ENCODE data around the gene MYO9B.
A peak's percentile ranks its signal among the peaks of the same experiment; 100 is the strongest.

Gene MYO9B

DNA sequence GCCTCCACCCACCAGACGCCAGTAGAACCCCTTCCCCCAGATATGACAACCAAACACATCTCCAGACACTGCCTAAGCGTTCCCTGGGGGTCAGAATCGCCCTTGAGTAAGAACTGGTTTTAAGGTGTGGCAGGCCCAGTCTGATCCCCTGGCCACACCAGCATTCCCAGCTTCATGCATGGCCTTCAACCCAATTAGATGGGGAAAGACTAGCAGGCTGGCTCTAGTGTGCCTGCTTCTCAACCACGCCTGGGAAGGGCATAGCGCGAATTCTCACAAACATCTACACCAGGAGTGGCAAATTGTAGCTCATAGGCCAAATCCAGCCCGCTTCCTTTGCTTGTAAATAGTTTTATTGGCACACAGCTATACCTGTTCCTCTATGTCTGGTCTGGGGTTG, 13.9 kb upstream of the MYO9B start:
- DNase-seq (ENCODE audit: low spot score): no peak

DNA sequence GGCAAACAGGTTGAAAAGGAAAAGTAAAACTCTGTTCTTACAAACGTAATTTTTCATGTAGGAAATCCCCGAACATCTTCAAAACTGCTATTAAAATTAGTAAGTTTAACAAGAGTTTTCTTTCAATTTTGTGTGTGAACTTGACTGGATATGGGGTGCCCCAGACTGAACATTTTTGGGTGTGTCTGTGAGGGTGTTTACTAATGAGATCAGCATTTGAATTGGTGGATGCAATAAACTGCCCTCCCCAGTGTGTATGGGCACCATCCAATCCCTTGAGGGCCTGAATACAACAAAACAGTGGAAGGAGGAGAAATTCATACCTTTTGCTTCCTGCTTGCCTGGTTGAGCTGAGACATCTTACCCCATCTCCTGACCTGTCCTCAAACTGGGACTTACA, 12.1 kb upstream of the MYO9B start:
- DNase-seq (ENCODE audit: low spot score): no peak

DNA sequence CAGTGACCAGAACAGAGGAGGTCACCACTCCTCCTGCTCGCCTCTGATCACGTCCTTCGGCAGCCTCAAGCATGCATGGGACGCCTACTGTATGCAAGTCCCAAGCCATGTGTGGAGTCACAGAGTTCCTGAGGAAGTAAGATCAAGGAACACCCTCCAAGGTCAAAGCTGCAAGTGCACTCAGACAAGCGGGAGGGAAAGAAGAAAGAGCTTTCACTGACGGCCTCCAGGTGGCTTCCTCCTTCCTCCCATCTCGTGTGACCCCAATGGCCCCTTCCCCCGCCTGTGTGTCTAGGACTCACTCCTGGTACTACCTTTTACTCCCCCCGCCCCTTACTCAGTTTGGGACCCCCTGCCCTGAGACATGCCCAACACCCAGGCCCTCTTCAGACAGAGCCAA, 6.4 kb upstream of the MYO9B start:
- no peak for DNase-seq (ENCODE audit: low spot score)

DNA sequence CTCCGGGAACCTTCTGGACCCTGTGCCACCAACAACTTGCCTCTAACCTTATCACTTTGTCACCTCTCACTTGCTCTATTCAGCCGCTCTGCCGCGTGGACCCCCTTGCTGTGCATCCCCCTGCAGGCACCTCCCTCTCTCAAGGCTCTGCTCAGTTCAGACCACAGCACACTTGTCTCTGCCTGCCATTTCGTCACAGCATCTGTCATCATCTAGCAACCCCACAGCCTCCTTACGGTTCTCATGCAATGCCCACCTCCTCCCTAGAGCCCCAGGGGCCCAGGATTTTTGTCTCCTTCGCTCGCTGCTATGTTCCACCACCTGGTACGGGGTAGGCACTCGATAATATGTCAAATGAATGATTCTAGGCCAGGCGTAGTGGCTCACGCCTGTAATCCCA, 5.2 kb upstream of the MYO9B start:
- no peak for DNase-seq (ENCODE audit: low spot score)

DNA sequence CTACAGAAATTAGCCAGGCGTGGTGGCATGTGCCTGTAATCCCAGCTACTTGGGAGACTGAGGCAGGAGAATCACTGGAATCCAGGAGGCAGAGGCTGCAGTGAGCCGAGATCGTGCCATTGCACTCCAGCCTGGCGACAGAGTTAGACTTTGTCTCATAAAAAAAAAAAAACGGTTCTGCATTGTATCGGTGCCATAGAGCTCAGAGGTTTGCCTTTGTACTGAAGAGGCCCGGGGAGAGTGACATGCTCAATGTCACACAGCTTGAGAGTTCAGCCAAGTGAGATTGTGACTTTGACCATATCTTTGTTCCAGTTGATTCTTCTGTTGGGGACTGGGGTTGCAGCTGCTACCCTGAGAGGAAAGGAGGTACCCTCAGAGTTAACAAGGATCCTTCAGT, 4.7 kb upstream of the MYO9B start:
- DNase-seq (ENCODE audit: low spot score): no peak

DNA sequence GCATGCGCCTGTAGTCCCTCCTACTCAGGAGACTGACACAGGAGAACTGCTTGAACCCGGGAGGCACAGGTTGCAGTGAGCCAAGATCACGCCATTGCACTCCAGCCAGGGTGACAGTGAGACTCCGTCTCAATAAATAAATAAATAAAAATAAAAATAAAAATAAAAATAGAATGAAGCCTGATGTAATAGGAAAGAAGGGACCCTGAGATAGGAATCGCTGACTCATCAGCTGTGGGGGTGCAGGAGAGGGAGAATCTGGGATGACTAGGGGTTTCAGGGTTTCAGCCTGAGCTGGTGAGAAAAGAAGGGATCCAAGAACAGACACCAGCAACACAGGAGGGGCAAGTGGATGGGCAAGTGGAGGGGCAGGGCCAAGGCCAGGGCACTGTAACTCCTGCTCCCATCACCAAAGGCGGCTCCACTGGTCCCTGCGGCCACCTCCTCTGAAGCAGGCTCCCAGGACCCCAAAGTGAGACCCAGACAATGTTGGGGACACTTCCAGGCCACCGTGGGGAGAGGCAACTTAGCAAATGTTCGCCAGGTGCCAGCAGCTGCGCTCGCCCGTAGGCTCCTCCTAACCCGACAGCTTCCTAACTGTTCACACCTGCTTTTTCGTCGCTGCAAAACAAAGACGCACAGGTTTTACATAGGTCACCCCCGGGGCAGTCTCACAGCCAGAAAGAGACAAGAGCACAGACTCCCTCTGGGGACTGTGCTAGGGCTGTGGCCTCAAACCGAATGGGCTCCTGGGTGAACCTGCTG, 1.5 kb upstream of the MYO9B start:
- no peak for DNase-seq (ENCODE audit: low spot score)

DNA sequence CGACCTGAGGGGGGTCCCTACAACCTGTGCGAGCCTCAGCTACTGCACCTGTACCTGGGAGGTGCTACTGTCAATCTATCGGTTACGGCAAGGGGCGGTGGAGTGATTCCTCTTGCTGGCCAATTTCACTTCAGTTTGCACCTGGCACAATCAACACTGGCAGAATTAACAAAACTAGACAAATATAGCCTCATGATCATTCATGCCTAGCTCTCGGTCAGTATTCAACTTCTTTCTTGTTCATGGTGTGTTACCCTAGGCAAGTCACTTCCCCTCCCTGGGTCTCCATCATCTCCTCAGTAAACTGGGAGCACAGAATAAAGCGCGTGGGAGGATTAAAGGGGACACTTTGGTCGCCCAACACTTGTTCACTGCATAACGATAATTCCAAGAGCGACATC, 943 bp upstream of the MYO9B start:
- no peak for DNase-seq (ENCODE audit: low spot score)

DNA sequence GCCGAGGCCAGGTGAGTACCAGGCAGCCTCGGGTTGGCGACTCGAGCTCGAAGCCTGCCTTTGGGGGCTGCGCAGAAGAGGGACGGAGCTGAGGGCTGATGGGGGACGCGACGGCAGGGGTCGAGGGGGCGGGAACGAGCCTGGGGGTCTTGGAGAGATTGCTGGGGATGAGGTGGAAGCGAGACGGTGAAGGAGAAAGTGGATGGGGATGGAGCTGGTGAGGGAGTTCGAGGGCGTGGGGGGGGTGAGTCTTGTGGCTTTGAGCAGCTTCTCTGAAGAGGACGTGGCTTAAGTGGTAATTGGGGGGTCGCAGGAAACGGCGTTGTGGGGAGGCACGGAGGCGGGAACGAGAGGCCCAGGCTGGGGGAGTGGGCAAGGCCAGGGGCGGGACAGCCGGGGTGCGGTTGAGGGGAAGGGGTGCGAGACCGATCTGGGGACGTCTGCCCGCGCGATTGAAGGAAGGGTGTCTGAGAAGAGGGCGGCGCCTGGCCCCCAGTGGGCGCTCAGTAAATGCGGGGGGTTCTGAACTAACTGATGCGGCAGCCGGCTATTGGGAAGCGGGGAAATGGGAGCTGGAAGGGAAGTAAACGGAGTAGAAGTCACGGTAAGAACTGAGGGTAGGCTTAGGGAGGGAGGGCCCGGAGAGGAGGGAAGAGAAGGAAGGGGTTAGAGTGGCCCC, 426 bp downstream of the MYO9B start:
- DNase-seq (ENCODE audit: low spot score): no peak

DNA sequence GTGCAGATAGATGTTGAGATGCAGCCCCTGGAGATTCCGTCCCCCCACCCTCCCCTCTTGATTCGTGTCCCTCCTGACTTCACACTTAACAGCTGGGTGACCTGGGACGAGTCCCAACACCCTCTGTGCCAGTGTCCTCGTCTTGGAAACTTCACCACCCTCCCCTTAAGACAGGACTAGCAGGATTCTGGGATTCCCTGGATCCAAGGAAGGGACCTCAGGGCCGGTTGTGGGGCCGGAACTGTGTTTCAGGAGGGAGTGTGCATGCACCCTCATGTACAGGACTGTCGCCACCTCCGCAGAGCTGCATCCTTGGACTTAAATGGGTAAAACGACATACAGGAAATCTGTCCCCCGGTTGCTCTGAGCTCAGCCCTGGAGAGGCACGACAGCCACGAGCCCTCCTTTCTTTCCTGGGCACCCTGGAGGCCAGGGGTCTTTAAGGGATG, 990 bp downstream of the MYO9B start:
- DNase-seq (ENCODE audit: low spot score): peak; percentile 56

DNA sequence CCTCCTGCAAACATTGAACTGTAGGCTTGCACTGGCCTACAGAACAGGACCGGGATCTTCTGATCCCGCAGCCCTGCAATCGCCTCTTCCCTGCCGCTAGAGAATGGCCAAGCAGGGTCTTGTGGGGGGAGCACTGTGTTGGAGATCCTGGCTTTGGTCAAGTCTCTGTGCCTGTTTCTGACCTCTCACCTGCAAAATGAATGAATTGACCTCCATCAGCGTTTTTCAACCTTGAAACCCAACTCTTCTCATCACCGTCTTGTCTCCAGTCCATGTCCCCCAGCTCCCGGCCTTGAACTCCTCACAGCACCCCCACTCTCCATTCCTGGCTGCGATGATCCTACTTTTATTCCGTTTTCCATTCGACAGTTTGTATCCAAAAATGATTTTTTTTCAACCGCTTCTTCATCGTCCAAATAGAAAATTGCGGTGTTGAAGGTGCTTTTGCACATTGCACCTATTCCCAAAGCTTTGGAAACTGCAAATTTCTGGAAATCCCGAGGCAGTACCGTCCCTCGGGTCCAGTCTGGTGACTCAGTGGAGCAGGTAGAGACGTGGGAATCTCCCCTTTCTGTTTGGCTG, 2.0 kb downstream of the MYO9B start:
- no peak for DNase-seq (ENCODE audit: low spot score)

DNA sequence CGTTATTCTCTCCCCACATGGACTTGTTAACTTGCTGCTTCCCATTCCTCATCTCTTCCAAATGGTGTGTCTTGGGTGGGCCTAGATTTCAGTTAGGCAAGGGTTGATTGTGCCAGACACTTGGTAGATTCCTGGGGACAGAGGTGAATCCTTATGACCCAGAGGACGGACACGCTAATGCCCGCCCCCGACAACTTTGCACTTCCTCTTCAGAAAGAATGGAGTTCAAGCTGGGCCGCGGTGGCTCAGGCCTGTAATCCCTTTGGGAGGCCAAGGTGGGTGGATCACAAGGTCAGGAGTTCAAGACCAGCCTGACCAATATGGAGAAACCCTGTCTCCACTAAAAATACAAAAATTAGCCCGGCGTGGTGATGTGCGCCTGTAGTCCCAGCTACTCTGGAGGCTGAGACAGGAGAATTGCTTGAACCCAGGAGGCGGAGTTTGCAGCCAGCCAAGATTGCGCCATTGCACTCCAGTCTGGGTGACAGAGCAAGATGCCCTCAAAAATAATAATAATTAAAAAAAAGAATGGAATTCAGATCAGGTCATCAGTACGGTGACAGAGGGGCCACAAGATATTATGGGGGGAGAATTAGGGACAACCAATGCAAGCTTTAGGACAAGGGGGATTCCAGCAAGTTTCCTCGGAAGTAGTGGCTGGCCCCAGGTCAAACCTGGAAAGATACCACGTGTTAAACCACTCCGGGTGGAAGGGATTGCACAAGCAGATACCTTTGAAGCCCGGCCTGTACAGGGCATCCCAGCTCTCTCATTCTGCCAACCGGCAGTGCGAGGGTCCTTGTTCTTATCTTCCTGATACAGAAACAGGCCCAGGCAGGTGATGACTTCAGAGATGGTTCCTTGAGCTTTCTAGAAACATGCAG, 2.7 kb downstream of the MYO9B start:
- no peak for DNase-seq (ENCODE audit: low spot score)

DNA sequence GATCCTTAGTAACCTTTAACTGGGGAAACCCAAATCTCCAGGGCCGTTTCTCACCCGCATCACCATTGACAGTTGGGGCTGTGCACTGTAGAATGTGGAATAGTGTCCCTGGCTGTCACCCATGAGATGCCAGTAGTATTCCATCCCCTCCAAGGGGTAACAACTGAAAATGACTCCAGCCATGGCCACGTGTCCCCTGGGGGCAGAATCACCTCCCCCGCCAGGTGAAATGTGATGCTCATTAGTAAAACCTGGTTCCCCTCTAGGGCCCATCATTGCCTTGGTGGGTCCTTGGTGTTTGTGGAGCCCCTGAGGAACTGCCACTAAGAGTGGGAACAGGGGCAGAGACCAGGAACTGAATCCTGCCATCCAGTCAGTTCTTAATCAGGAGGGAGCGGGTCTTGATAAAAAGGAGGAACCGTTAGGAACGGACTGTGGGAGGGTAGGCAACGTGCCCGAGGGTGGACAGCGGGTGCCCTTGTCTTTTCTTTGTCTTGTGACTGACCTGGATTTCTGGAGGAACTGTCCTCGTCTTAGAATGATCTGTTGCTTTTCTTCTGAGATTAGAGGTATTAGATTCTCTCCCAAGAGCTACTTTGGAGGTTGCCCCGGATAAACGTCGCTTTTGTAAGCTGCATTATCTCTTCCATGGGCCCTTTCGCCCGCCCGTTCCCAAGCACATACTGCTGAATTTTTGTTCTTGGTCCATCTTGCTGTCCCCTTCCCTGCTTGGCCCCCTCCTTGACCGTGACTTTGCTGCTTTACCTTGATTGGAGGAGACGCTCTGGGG, 3.5 kb downstream of the MYO9B start:
- DNase-seq (ENCODE audit: low spot score): no peak

DNA sequence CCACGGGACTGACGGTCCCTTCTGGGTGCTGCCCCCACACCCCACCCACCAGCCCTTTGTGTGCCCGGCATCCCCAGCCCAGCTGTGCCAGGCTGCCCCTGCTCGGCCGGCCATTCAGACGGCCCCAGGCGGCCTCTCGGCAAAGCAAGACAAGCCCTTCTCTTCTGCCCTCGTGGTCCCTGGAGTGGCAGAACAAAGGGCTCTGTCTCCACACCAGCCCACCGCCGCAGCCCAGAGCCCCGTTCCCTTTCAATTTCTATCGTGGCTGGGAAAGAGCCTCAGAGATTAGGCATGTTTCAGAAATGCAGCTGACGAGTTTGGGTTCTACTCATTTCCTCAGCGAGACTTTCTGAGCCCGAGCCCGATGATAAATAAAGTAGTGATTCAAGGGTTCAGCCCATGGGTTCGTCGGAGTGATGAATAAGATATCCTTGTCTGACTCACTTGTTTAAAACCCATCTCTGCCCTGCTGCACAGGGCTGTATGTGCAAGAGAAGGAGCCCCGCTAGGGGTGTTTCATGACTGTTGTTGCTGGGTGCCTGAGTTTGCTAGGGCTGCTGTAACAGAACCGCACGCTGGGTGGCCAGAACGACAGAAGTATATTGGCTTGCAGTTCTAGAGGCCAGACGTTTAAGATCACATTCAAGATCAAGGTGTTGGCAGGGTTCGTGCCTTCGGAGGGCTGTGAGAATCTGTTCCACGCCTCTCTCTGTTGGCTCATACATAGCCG, 4.3 kb downstream of the MYO9B start:
- peak; percentile 68 for DNase-seq (ENCODE audit: low spot score)

DNA sequence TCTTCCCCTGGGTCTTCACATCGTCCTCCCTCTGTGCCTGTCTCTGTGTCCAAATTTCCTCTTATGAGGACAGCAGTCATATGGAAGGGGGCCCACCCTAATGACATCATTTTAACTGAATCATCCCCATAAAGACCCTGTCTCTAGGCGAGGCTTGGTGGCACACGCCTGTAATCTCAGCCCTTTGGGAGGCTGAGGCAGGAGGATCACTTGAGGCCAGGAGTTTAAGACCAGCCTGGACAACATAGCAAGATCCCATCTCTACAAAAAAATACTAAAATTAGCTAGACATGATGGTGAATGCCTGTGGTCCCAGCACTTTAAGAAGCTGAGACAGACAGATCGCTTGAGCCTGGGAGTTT, 4.8 kb downstream of the MYO9B start:
- DNase-seq (ENCODE audit: low spot score): no peak

DNA sequence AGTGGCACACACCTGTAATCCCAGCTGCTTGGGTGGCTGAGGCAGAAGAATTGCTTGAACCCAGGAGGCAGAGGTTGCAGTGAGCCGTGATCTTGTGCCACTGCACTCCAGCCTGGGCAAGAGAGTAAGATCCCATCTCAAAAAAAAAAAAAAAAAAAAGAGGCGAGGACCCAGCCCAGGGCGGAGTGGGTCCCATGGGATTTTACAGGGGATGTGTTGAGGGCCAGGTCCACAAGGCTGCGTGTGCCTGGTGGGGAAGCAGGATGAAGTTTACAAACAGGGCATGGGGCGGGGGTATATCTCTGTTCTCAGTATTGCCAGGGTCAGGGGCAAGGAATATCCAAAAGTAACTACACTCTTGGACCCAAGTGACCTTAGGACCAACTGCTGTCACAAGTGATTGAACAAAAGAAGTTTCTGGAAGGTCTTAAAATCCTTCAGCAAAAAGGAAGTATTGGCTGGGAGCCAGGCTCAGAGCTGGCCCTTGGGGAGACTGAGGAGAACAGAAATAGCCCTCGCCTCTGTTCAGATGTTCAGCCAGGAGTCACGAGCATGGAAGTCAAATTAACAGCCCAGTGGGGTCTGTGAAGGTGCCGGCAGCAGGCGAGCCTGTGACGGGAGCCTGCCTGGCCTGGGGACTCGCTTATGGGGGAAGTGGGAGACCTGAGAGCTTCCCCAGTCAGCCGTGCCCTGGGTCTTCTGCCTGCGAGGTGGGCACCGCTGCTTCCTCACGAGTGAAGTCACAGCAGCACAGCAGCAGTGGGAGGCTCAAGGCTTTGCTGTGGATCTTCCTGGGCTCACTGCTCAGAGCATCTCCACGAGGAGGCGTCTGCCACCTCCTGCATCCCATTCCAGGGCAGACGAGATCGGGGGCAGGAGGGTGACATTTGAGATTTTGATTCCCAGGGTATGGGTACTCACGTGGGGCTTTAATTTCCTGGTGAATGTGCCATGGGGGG, 6.4 kb downstream of the MYO9B start:
- no peak for DNase-seq (ENCODE audit: low spot score)

DNA sequence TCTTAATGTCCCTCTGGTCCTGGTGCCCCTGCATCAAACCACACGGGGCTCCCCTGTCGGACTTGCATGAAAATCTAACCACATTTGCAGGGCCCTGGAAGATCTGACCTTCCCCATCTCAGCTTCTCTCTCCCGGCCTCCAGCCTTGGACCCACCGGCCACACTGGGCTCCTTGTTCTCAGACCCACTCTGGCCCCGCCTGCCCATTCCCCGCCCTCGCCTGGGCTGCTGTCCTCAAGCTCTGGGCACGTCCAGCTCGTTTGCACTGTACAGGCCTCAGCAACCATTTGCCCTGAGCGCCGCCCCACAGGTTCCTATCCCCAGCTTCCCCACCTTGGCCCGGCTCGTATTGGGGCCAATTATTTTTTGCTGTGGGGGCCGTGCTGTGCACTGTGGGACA, 10.5 kb downstream of the MYO9B start:
- DNase-seq (ENCODE audit: low spot score): no peak

DNA sequence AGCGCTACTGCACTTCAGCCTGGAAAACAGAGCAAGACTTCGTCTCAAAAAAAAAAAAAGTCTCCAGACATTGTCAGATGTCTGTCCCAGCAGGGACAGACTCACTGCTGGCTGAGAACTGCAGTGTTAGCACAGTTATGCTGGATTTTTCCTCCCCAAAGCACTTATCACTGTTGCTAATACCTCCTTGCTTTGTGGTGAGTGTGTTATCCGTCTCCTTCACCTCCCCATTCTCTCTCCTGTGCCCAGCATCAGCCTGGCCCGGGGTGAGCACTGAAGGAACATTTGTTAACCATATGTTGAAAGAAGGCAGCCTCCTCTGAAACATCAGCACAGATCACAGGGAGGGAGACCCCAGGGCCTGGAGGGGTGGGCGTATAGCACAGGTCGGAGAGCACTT, 11.3 kb downstream of the MYO9B start:
- DNase-seq (ENCODE audit: low spot score): no peak

DNA sequence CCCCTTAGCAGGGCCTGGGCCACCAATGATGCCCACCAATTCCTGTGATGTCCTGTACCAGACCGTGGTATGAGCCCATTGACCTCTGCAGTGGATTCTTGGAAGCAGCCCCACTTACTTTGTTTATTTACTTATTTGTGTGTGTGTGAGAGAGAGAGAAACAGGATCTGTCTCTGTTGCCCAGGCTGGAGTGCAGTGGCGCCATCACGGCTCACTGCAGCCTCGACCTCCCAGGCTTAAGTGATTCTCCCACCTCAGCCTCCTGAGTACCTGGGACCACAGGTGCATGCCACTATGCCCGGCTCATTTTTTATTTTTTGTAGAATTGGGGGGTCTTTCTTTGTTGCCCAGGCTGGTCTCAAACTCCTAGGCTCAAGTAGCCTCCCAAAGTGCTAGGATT, 13.0 kb downstream of the MYO9B start:
- no peak for DNase-seq (ENCODE audit: low spot score)

DNA sequence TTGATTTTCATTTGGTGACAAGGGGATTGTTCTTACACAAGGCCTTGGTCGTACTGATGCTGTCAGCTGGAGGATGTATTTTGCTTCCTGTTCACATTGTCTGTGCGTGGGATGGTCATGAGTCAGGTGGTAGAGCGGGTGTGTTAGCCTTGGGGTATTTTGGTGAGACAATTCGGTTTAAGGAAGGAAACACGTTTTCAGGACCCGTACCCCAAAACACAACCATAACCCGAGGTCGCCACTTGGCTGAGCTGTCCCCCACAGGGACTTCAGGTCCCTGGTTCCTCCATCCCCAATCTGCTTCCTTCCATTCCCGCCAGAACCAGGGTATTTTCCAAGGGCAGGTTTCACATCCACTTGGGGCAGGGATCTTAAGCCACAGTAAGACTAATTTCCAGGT, 15.0 kb downstream of the MYO9B start:
- no peak for DNase-seq (ENCODE audit: low spot score)

DNA sequence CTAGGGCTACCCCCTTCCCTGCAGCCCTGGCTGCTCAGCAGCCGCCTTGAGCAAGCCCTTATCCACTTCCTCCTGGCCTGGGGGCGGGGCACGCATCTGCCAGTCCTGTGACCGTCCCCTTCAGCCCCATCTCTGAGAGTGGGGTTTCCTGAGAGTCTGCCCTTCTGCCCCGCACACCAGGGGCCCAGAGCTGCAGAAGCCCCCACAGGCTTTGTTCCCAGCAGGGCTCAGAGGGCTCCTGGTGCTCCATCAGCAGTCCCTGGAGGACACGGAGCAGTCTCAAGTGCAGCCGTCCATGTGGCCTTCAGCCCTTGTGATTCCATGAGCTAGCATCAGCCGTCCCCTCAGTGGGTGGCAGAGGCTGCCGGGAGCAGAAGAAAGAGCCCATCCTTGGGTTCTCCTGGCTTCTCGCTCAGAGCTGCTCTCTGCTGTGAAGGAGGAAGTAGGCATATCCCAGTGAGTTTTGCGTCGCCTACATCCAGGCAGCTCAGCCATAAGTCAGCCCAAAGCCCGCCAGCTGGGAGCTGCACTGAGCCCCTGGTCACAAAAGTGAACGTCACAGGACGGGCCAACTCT, 16.3 kb downstream of the MYO9B start:
- no peak for DNase-seq (ENCODE audit: low spot score)
